Measurements from ENCODE around the gene CGB1.
"Not testable (repeated sequence)": the region's sequence is repeated elsewhere in the genome, so short reads cannot be mapped to it uniquely, and the experiment has no call there.

Gene CGB1

GRCh38 chr19:49038111-49038510, 1.4 kb upstream of the CGB1 start:
- not testable (repeated sequence) for H3K4me1 ChIP-seq (ENCODE audit: insufficient read depth, low read length); H3K9ac ChIP-seq (ENCODE audit: low read depth, low read length); H3K79me2 ChIP-seq (ENCODE audit: insufficient read depth, low read length); DNase-seq; H3K9me3 ChIP-seq (ENCODE audit: insufficient read depth, low read length, severe bottlenecking); ATAC-seq (ENCODE audit: insufficient read depth, low read depth); H3K4me2 ChIP-seq (ENCODE audit: insufficient read depth, low read length); H3K36me3 ChIP-seq (ENCODE audit: insufficient read depth, low read length); H3K4me3 ChIP-seq (ENCODE audit: low read depth in 1 of 2, low read length in 2 of 2); H4K20me1 ChIP-seq (ENCODE audit: insufficient read depth, low read length); H3K27me3 ChIP-seq (ENCODE audit: insufficient read depth, low read length, poor library complexity); H2AFZ ChIP-seq (ENCODE audit: low read depth, low read length); H3K27ac ChIP-seq (ENCODE audit: low read length)

- DNase-seq, result peak; percentile 38
- H3K9ac ChIP-seq (ENCODE audit: low read depth, low read length); H3K27ac ChIP-seq (ENCODE audit: low read length); H3K79me2 ChIP-seq (ENCODE audit: insufficient read depth, low read length); H3K27me3 ChIP-seq (ENCODE audit: insufficient read depth, low read length, poor library complexity); H3K9me3 ChIP-seq (ENCODE audit: insufficient read depth, low read length, severe bottlenecking); ATAC-seq (ENCODE audit: insufficient read depth, low read depth); H3K4me1 ChIP-seq (ENCODE audit: insufficient read depth, low read length); H3K4me3 ChIP-seq (ENCODE audit: low read depth in 1 of 2, low read length in 2 of 2); H4K20me1 ChIP-seq (ENCODE audit: insufficient read depth, low read length); H3K36me3 ChIP-seq (ENCODE audit: insufficient read depth, low read length); H2AFZ ChIP-seq (ENCODE audit: low read depth, low read length); H3K4me2 ChIP-seq (ENCODE audit: insufficient read depth, low read length): not testable (repeated sequence)
- peak; percentile 49 for TF ChIP-seq CTCF (IDR thresholded peaks at IDR 0.05; ENCODE audit: borderline replicate concordance, extremely low read depth, low read length, poor library complexity, severe bottlenecking)
Observed at GRCh38 chr19:49031642-49032301, 4.9 kb downstream of the CGB1 start, which contains the start of gene CGB2. CGB2 (plus strand) TSS chr19:49031890; CDS start chr19:49032096, 206 bp downstream.

- H3K36me3 ChIP-seq (ENCODE audit: insufficient read depth, low read length); H3K27me3 ChIP-seq (ENCODE audit: insufficient read depth, low read length, poor library complexity); H3K27ac ChIP-seq (ENCODE audit: low read length); H3K9me3 ChIP-seq (ENCODE audit: insufficient read depth, low read length, severe bottlenecking); H3K9ac ChIP-seq (ENCODE audit: low read depth, low read length); H4K20me1 ChIP-seq (ENCODE audit: insufficient read depth, low read length); ATAC-seq (ENCODE audit: insufficient read depth, low read depth); H3K79me2 ChIP-seq (ENCODE audit: insufficient read depth, low read length); H3K4me3 ChIP-seq (ENCODE audit: low read depth in 1 of 2, low read length in 2 of 2); DNase-seq; H3K4me1 ChIP-seq (ENCODE audit: insufficient read depth, low read length); H2AFZ ChIP-seq (ENCODE audit: low read depth, low read length); H3K4me2 ChIP-seq (ENCODE audit: insufficient read depth, low read length): not testable (repeated sequence)
Observed at GRCh38 chr19:49030323-49030722, 6.4 kb downstream of the CGB1 start.

- not testable (repeated sequence) for H4K20me1 ChIP-seq (ENCODE audit: insufficient read depth, low read length); H3K36me3 ChIP-seq (ENCODE audit: insufficient read depth, low read length); H3K27ac ChIP-seq (ENCODE audit: low read length); H3K4me2 ChIP-seq (ENCODE audit: insufficient read depth, low read length); H3K4me1 ChIP-seq (ENCODE audit: insufficient read depth, low read length); H3K9ac ChIP-seq (ENCODE audit: low read depth, low read length); H3K27me3 ChIP-seq (ENCODE audit: insufficient read depth, low read length, poor library complexity); H3K9me3 ChIP-seq (ENCODE audit: insufficient read depth, low read length, severe bottlenecking); H3K4me3 ChIP-seq (ENCODE audit: low read depth in 1 of 2, low read length in 2 of 2); ATAC-seq (ENCODE audit: insufficient read depth, low read depth); H2AFZ ChIP-seq (ENCODE audit: low read depth, low read length); DNase-seq; H3K79me2 ChIP-seq (ENCODE audit: insufficient read depth, low read length)
Observed at GRCh38 chr19:49029749-49030148, 6.9 kb downstream of the CGB1 start.

GRCh38 chr19:49028686-49029085, 8.0 kb downstream of the CGB1 start:
- not testable (repeated sequence) for H3K27me3 ChIP-seq (ENCODE audit: insufficient read depth, low read length, poor library complexity); H4K20me1 ChIP-seq (ENCODE audit: insufficient read depth, low read length); H3K36me3 ChIP-seq (ENCODE audit: insufficient read depth, low read length); H3K79me2 ChIP-seq (ENCODE audit: insufficient read depth, low read length); H3K27ac ChIP-seq (ENCODE audit: low read length); H3K4me3 ChIP-seq (ENCODE audit: low read depth in 1 of 2, low read length in 2 of 2); DNase-seq; H3K4me1 ChIP-seq (ENCODE audit: insufficient read depth, low read length); H3K9ac ChIP-seq (ENCODE audit: low read depth, low read length); H3K4me2 ChIP-seq (ENCODE audit: insufficient read depth, low read length); H3K9me3 ChIP-seq (ENCODE audit: insufficient read depth, low read length, severe bottlenecking); ATAC-seq (ENCODE audit: insufficient read depth, low read depth); H2AFZ ChIP-seq (ENCODE audit: low read depth, low read length)

GRCh38 chr19:49025599-49025998, 11.1 kb downstream of the CGB1 start:
- DNase-seq; H3K4me2 ChIP-seq (ENCODE audit: insufficient read depth, low read length); H4K20me1 ChIP-seq (ENCODE audit: insufficient read depth, low read length); H3K9ac ChIP-seq (ENCODE audit: low read depth, low read length); H3K9me3 ChIP-seq (ENCODE audit: insufficient read depth, low read length, severe bottlenecking); H3K4me1 ChIP-seq (ENCODE audit: insufficient read depth, low read length); H2AFZ ChIP-seq (ENCODE audit: low read depth, low read length); H3K27ac ChIP-seq (ENCODE audit: low read length); ATAC-seq (ENCODE audit: insufficient read depth, low read depth); H3K27me3 ChIP-seq (ENCODE audit: insufficient read depth, low read length, poor library complexity); H3K79me2 ChIP-seq (ENCODE audit: insufficient read depth, low read length); H3K36me3 ChIP-seq (ENCODE audit: insufficient read depth, low read length); H3K4me3 ChIP-seq (ENCODE audit: low read depth in 1 of 2, low read length in 2 of 2): not testable (repeated sequence)

GRCh38 chr19:49025088-49025487, 11.6 kb downstream of the CGB1 start:
- H3K4me2 ChIP-seq (ENCODE audit: insufficient read depth, low read length); DNase-seq; H3K27ac ChIP-seq (ENCODE audit: low read length); H3K9me3 ChIP-seq (ENCODE audit: insufficient read depth, low read length, severe bottlenecking); H4K20me1 ChIP-seq (ENCODE audit: insufficient read depth, low read length); H3K4me1 ChIP-seq (ENCODE audit: insufficient read depth, low read length); H3K79me2 ChIP-seq (ENCODE audit: insufficient read depth, low read length); ATAC-seq (ENCODE audit: insufficient read depth, low read depth); H3K4me3 ChIP-seq (ENCODE audit: low read depth in 1 of 2, low read length in 2 of 2); H3K36me3 ChIP-seq (ENCODE audit: insufficient read depth, low read length); H3K9ac ChIP-seq (ENCODE audit: low read depth, low read length); H2AFZ ChIP-seq (ENCODE audit: low read depth, low read length); H3K27me3 ChIP-seq (ENCODE audit: insufficient read depth, low read length, poor library complexity): not testable (repeated sequence)

- not testable (repeated sequence) for H3K9me3 ChIP-seq (ENCODE audit: insufficient read depth, low read length, severe bottlenecking); H3K4me1 ChIP-seq (ENCODE audit: insufficient read depth, low read length); H3K9ac ChIP-seq (ENCODE audit: low read depth, low read length); H3K4me3 ChIP-seq (ENCODE audit: low read depth in 1 of 2, low read length in 2 of 2); DNase-seq; H3K79me2 ChIP-seq (ENCODE audit: insufficient read depth, low read length); H3K36me3 ChIP-seq (ENCODE audit: insufficient read depth, low read length); ATAC-seq (ENCODE audit: insufficient read depth, low read depth); H3K27me3 ChIP-seq (ENCODE audit: insufficient read depth, low read length, poor library complexity); H3K27ac ChIP-seq (ENCODE audit: low read length); H4K20me1 ChIP-seq (ENCODE audit: insufficient read depth, low read length); H2AFZ ChIP-seq (ENCODE audit: low read depth, low read length); H3K4me2 ChIP-seq (ENCODE audit: insufficient read depth, low read length)
Observed at GRCh38 chr19:49024233-49024632, 12.5 kb downstream of the CGB1 start, which contains the start of gene CGB3. CGB3 (minus strand) TSS chr19:49024333; CDS start chr19:49023971, 362 bp downstream.

All from DND-41 (cell line).